ENCODE data around the gene MBD3.
"Not testable (repeated sequence)": the region's sequence is repeated elsewhere in the genome, so short reads cannot be mapped to it uniquely, and the experiment has no call there.

DNA sequence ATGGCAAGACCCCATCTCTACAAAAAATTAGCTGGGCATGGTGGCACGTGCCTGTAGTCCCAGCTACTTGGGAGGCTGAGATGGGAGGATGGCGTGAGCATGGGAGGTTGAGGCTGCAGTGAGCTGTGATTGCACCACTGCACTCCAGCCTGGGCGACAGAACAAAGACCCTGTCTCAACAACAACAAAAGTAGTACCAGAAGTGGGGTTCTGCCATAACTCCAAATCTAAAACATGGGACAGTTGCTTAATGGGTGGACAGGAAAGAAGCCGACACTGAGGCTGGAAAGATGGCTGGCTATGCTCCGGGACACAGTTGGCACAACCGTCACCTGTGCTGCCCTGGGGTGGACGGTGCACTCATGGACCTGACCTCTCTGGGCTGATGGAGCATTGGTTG, 57.0 kb downstream of the MBD3 start:
- TF ChIP-seq EZH2 (IDR thresholded peaks at IDR 0.05; ENCODE audit: borderline replicate concordance, low read length): not testable (repeated sequence)
- TF ChIP-seq, protein P1, sequence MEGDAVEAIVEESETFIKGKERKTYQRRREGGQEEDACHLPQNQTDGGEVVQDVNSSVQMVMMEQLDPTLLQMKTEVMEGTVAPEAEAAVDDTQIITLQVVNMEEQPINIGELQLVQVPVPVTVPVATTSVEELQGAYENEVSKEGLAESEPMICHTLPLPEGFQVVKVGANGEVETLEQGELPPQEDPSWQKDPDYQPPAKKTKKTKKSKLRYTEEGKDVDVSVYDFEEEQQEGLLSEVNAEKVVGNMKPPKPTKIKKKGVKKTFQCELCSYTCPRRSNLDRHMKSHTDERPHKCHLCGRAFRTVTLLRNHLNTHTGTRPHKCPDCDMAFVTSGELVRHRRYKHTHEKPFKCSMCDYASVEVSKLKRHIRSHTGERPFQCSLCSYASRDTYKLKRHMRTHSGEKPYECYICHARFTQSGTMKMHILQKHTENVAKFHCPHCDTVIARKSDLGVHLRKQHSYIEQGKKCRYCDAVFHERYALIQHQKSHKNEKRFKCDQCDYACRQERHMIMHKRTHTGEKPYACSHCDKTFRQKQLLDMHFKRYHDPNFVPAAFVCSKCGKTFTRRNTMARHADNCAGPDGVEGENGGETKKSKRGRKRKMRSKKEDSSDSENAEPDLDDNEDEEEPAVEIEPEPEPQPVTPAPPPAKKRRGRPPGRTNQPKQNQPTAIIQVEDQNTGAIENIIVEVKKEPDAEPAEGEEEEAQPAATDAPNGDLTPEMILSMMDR (IDR thresholded peaks at IDR 0.05; ENCODE audit: low read length): not testable (repeated sequence)

Data from OCI-LY1 (cell line).